ENCODE data around the gene SAE1.

- TF ChIP-seq CTCF (IDR thresholded peaks at IDR 0.05), result no peak
- TF ChIP-seq POLR2A (IDR thresholded peaks at IDR 0.05), result no peak
Observed at GRCh38 chr19:47253467-47253881, 122.8 kb downstream of the SAE1 start.
